ENCODE results near the gene SH3BP2.

The SH3BP2 gene

DNA sequence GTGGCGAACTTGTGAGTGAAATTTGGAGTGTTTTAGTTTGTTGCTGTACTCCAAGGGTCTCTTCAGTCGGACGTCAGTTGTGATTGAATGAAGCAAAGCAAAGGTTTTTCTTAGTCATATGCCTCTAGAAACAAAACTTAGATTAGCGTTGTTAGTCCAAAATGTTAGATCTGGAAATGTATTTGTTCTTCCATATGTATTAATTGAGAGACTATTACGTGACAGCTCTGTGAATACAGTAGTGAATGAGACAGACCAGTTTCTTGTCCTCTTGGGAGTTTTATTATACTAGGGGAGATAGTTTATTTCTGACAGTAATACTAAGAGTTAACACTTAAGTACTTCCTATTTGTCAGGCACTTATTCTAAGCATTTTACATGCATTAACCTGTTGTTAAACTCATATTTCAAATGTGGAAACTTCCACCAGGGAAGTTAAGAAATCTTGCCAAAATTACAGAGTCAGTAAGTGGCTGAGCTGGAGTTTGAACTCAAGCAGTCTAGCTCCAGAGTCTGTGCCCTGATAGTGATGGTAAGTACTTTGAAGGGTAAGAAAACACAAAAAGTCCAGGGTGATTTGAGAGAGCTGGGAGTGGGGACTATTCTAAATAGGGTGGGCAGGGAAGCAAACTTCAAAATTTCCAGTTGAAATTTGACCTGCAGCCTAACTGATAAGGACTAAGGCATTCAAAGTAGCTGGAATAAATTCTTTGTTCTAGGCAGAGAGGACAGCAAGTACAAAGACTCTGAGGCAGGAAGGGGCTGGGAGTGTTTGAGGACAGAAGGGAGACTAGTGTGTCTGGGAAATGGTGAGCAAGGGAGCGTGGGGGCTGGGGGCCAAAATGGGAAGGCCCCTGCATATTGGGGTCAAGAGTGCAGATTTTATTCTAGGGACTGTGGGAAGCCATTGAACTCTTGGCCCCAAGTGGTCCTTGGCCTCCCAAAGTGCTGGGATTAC lies 67.8 kb downstream of the SH3BP2 start:
- no peak for DNase-seq

DNA sequence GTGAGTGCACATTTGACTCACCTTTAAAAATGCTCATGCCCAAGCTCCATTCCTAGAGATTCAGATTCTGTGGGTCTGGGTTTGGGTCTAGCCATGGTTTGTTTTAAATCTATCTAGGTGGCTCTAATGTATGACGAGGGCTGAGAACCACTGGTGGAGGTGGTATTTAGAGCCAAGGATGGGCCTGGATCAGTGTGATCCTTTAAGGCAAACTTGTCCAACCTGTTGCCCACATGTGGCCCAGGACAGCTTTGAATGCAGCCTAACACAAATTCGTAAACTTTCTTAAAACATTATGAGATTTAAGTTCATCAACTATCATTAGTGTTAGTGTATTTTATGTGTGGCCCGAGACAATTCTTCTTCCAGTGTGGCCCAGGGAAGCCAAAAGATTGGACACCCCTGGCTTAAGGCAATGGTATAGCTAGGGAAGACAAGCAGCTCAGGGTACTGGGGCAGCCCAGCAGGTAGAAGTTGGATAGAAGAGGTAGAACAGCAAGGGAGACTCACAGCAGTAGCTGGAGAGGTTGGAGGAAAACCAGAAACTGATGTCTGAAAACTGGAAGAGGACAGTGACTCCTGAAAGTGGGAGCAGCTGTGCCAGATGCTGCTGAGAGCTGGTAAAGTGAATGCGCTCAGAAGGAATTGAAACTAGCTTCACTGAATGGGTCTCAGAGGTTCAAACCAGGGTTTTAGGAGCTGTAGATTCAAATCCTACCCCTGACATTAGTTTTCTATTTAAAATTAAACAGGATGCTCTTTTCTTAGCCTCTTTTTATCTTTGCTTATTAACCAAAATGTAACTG lies 68.9 kb downstream of the SH3BP2 start:
- no peak for DNase-seq

DNA sequence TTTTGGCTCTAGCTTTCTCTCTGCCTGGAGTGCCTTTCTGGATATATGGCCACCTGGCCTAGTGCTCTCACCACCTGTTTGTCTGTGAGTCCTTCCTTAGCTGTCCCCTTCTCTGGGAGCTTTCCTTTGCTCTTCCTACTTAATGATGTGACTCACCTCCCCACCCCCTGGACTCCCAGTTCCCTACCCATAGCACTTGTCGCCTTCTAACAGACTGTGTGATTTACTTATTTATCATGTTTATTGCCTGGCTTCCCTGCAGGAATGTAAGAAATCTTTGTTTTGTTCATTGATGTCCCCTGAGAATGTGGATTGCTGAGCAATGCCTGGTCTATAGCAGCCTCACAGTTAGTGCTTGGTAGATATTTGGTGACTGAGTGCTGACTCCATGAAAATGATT lies 69.6 kb downstream of the SH3BP2 start:
- no peak for DNase-seq

DNA sequence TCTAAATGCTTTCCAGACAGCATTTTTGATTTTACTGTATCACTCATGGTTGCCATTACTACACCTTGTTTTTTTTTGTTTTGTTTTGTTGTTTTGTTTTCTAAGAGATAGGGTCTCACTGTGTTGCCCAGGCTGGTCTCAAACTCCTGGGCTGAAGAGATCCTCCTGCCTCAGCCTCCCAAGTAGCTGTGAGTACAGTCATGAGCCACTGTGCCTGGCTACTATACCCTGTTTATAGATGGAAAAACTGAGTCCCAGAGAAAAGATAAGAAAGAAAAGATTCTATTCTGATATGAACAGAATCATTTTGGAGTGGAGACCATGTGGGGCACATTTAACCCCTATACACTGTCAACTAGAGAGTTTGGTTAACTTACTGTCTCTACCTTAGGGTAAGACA lies 70.8 kb downstream of the SH3BP2 start:
- DNase-seq: no peak

DNA sequence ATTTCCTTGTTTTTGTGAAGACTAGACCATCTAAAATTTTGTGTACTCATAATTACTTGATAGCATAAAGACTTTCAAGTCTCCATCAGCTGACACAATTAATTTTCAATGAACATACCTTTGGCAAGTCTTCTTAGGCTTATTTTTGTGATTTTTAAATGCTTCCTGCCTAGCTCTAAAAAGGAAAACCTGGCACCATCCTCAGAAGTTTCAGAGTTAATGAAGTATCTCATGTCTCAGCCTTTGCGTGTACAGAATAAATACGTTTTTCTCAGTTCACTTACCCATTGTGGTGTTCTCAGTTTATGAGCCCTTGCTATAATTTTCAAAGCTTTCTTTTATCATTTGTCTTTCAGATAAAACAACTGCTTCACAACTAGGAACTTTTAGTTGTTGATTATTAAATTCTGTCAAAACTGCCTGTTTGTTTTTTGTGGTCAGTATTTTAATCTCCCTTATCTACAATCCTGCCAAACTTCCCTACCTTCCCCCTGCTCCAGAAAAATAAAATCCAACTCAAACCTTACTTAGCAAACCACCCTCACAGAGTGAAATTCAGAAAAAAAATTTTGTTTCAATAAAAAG lies 72.4 kb downstream of the SH3BP2 start:
- DNase-seq: no peak

DNA sequence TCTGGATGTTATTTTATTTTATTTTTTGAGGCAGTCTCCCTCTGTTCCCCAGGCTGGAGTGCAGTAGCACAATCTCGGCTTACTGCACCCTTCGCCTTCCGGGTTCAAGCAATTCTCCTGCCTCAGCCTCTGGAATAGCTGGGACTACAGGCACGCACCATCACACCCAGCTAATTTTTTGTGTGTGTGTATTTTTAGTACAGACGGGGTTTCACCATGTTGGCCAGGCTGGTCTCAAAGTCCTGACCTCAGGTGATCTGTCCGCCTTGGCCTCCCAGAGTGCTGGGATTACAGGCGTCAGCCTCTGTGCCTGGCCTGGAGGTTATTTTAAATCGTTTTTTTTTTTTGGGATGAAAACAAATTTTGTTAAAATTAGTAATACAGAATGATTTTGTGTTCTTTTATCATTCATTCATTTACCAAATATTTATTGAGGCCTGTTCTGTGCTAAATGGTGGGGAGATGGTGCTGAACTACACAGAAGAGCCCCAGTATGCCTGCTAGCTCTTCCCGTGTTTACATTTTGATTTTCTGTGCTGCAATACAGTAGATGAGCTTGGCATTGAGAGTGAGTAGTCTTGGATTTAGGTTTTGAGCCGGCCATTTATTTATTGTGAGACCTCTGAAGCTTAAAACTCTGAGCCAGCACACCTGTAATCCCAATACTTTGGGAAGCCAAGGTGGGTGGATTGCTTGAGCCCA lies 73.4 kb downstream of the SH3BP2 start:
- no peak for DNase-seq

DNA sequence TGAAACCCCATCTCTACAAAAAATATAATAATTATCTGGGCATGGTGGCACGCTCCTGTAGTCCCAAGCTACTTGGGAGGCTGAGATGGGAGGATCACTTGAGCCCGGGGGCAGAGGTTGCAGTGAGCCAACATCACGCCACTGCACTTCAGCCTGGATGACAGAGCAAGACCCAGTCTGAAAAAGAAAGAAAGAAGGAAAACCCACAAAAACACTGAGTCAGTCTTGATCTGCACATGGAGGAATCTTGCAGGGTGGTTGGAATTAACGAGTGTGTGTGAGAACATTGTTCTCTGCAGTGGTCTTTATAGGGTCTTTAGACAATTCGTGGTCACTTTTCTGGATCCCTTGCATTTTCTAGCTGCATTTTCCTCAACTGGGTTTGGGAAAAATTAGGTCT lies 74.0 kb downstream of the SH3BP2 start:
- no peak for DNase-seq

DNA sequence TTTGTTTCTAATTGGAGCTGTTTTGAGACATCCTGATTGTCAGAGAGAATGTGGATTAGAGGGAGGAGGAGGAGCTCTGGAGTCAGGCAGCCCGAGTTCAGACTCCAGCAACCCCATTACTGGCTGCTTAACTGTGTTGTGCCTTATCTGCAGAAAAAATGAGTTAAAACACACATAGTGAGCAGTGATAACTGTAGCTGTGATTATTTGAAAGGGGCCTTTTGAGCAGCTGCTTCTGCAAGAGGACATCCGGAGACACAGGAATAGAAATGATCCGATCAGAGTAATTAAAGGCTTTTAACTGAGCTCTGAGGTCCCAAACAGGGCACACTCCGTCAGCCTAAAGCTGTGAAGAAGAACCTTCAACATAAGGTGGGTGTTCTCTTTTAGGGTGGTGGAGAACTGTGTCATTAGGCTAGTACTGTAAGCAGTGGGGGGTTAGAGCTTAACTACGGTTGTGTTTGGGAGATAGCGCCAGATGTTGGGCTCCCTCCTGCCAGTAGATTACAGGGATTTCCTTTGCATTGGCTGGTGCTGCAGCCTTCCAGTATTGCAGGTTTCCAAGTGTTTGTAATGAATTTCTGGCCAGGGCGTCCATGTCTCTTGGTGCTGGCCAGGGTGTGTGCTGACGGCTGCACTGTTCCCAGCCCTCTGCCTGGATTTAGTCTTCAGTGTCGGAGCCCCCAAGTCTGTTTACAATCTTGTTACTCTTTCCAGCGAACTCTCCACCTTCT lies 75.0 kb downstream of the SH3BP2 start:
- no peak for DNase-seq

DNA sequence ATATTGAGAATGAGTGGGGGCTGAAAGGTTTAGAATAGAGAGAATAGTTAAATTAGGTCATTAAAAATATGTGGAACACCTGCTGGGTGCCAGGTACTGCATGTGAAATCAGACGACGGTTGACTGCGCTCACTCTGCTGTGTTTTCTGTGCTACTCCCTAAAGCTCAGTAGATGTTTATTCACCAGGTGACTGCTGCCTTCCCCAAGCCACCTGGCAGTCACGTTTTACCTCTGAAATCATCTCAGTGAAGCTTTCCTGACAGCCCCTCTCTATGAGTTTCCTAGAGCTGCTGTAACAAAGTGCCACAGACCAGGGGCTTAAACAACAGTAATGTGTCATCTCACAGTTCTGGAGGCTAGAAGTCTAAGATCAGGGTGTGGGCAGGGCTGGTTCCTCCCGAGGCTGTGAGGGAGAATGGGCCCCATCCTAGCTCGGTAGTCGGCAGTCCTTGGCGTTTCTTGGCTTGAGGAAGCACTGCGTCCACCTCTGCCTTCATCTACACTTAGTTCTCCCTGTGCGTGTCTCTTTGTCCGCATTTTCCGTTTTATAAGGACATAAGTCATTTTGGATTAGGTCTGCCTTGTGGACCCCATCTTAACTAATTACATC lies 76.1 kb downstream of the SH3BP2 start:
- no peak for DNase-seq

DNA sequence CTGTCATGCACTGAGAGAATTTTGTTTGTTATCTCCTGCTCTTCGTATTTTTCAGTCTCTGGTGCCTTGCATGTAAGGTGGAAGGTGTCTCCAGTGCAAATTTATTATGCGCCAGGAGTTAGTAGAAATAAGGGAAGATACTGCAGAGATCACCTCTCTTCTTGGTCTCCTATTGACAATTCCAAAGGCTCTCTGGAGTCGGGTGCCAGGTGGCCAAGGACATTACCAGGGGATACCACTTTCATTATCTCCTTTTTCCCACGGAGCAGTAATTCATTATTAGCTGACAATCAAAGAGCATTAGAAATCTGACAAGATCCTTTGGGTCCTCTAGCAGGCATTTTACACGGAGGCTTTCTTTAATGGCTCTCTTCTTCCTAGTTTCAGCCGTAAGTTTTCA lies 76.8 kb downstream of the SH3BP2 start:
- no peak for DNase-seq

DNA sequence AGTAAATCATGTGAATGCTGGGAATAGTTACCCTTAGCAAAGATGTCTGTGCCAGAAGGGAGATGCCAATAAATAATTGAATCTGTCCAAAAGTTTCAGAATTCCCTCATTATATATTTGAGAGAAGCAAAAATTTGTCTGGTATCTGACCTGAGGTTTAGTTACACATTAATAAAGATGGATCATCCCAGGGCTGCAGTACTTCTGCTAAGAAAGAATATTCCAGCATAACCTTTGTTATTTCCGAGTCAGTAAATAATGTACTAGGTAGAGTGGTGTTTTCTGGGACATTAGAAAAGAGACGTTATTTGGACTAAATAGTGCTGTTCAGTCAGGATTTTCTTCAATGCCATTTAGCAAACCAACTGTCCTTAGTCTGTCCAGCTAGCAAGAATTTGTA lies 77.2 kb downstream of the SH3BP2 start:
- no peak for DNase-seq

DNA sequence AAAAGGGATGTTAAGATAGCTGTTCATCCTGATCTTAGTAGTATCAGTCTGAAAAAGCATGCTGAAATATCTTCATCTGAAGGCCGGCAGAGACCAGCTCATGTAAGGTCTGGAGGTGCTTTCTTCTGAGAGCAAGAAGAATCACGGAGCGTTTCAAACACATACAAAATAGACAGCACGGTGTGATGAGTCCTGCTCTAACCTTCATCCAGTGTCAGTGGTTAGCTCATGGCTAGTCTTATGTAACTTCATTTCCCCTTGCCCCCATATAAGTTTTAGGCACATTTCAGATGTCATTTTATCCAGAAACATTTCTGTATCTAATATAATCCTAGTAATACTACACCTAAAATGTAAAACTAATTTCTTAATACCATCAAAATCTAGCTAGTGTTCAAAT lies 78.6 kb downstream of the SH3BP2 start:
- no peak for DNase-seq

DNA sequence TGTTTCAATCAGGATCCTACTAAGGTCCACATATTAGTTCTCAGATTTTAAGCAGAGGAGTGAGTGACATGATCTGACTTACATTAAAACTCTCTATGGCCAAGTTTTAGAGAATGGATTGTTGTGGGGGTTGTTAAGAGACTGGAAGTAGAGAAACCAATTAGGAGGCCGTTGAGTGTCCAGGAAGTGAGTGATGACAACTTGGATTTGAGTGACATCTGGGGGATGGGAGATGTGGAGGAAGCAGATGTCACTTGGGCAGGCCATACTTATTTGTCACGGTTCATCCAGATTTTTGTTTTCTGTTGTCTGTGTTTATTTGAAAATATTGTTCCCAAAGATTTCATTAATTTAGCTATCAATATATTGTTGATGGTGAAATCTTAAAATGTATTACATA lies 79.0 kb downstream of the SH3BP2 start:
- DNase-seq: no peak

DNA sequence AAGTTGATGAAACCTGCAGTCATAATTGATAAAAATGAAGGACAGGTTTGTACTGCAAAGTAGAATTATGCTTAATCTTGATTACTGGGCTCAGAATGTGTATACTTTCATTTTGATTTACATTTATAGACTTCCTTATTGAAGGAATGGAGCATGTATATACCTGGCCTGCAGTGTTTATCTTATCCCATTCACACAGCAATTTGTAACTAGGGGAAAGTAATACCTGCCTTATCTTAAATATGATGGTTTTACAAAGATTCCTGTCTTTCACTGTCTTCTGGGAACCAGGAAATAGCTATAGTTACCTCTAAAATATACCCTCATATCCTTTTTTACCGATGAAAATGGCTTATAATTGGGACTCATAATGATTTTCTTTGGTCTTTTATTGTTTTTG lies 80.4 kb downstream of the SH3BP2 start:
- DNase-seq: no peak

DNA sequence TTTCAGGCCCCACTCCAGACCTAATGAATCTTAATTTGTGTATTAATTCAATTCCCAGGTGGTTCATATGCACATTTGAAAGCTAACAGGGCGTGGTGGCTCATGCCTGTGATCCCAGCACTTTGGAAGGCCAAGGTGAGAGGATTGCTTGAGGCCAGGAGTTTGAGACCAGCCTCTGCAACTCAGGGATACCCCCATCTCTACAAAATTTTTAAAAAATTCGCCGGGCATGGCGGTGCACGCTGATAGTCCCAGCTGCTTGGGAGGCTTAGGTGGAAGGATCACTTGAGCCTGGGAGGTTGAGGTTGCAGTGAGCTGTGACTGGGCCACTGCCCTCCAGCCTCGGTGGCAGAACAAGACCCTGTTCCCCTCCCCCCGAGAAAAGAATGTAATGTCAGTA lies 82.0 kb downstream of the SH3BP2 start:
- DNase-seq: no peak

DNA sequence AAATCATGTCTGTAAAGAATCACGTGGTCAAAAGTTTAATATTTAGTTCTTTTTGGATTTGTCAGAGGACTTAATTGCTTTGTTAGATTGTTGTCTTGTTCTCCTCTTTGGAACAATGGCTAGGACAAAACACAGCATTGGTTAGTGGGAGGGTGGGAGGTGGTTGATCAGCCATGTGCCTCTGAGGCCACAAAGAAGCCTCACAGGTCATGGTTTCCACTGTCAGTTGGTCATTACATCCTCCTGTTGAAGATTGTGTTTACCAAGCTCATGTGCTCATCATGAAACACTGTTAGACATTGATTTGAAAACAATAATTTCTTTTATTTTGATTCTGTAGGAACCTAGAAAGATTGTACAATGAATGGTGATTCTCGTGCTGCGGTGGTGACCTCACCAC lies 82.7 kb downstream of the SH3BP2 start:
- DNase-seq: no peak

DNA sequence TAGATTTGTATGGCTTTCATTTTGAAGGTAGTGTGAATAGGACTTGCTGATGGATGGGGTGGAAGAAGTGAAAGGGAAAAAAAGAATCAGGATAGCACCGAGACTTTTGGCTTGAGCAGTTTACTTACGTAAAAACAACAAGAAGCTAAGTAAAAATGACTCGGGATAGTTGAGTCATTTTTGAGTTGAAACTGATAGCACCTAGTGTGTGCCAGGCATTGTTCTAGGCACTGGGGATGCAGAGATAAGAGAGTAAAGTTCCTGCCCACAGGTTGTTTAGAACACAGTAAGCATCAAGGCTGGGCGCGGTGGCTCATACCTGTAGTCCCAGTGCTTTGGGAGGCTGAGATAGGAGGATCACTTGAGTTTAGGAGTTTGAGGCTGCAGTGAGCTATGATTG lies 85.5 kb downstream of the SH3BP2 start:
- no peak for DNase-seq

DNA sequence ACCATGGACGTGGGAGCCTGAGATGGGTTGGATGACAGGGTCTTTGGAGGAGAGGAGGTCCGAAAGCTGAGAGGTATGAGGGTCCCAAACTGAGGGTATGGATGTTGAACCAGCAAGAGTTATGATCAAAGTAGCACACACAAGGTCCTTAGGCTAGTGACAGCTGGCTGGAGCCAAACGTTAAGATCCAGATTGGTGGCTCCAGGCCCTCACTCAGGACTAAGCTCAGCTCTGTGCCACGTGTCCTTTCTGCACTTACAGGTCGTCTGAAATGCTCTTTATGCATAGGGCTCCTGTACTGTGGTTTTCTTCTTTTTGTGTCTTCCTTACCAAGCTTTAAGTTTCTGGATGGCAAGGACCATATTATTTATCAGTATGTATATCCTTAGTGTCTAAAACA lies 86.1 kb downstream of the SH3BP2 start:
- DNase-seq: no peak

DNA sequence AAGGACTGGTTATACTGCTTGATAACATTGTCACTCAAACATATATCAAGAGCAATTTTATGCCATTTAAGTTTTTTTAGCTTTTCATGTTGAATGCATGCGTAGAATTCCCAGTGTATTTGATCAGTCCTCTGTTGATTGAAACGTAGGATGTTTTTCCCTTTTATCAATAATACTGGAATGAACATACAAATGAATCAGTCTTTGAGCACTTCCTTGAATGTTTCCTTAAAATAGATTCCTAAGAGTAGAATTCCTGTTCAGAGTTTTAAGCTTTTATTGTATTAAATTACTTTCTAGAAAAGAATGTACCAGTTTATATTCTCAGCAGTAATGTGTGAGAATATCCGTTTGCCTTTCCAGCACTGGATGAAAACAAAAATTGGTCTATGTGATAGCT lies 88.5 kb downstream of the SH3BP2 start:
- no peak for DNase-seq

DNA sequence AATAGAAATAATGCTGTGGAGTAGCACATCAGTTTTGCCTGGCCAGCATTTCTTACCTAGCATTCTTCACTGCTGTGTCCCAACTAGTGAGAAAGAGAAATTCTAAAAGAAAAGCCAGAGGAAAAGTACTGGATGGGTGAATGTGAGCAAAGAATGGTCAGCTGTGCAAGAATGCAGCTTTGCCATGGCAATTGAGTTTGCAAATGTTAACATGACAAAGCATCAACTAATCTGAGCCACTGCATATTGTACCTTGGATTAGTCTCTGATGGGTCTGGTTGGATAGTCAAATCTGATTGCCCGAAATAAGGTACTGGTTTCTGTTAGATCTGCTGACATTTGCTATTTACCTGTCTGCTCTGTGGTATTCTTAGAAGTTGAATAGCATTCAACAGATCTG lies 89.5 kb downstream of the SH3BP2 start:
- no peak for DNase-seq

DNA sequence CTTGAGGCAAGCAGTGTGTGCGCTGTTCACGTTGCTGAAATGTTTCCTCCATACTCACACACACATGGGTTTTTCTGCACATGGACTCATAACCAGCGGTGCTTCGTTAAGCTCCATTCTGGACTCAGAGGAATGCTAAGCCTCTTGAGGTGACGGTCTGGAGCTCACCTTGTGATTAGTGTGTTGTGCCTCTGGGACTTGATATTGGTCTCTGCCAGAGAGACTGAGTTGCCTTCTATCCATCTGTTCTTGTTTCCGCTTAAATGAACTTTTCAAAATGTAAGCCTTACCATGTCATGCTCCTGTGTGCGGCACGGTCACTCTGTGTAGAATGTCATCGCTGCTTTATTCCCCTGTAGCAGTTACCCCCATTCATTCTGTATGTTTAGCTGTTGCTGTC lies 93.3 kb downstream of the SH3BP2 start:
- DNase-seq: no peak

DNA sequence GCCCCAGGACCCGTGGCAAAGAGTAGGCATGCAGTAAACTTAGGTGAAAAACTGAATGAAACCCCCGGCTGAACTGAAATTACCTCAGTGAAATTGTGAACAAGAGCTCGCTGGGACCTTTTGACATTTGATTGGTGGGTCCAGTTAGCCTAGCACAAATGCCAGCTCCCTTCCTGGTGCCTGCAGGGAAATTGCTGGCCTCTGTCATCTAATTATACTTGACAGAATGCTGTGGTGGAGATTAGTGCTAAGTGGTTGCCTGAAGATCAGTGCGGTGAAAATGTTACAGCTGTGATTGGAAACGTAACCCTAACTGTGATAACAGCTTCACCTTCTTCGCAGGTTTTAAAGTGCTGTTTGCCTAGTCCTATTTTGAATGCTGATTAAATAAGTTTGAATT lies 93.7 kb downstream of the SH3BP2 start:
- no peak for DNase-seq

Data from 8988T (cell line).